PC-3 (cell line): ENCODE results near the gene MAT2B. TPM values are rescaled to one million over a fixed set of nuclear protein-coding genes. Genes with fewer than 3 reads are reported as not detected.

Experiments used
- ATAC-seq: fragments of 200-7000 bp; cut with Tn5 transposase; 2 replicates; pipeline ENCODE4 v1.9.1; 2020; ENCODE audit warnings: mild to moderate bottlenecking, moderate library complexity
- BruUV-seq: library from RNA; stranded (reverse); fragments of 400-500 nt; replicated peaks from 2 replicates; lab custom pipeline; 2021; lab: Mats Ljungman, UMichigan
- CTCF ChIA-PET: fragments of 300-600 bp; sonication (Branson Sonifier 250); formaldehyde crosslinking; loops from one replicate; lab custom pipeline; 2022; ENCODE audit warnings: antibody characterized with exemption; lab: Charles Lee
- POLR2A ChIA-PET: fragments of 300-600 bp; sonication (Branson Sonifier 250); formaldehyde crosslinking; loops from one replicate; lab custom pipeline; 2022; ENCODE audit warnings: antibody characterized with exemption; ENCODE audit not compliant: unreplicated experiment; lab: Charles Lee
- DNase-seq: peaks from one replicate; pipeline ENCODE4 v3.0.0-alpha.2; 2015
- H2AFZ ChIP-seq: fragments of 300-600 bp; sonication (generic); 2 replicates; pipeline ENCODE4 v1.6.0; 2016; ENCODE audit warnings: antibody characterized with exemption, low read length
- H3F3A ChIP-seq: fragments of 300-600 bp; sonication (generic); one replicate; pipeline ENCODE4 v1.6.0; 2017; ENCODE audit warnings: antibody characterized with exemption, low read length, control low read depth, mild to moderate bottlenecking; ENCODE audit not compliant: unreplicated experiment
- H3K27ac ChIP-seq: fragments of 300-600 bp; sonication (generic); 2 replicates; pipeline ENCODE4 v1.5.1; 2016; ENCODE audit warnings: mild to moderate bottlenecking, low read length
- H3K27me3 ChIP-seq: fragments of 300-600 bp; sonication (generic); 2 replicates; pipeline ENCODE4 v1.6.1; 2016; ENCODE audit warnings: low read length, mixed read lengths
- H3K36me3 ChIP-seq: fragments of 300-600 bp; sonication (generic); 2 replicates; pipeline ENCODE4 v1.6.1; 2016; ENCODE audit warnings: low read depth, mixed run types, low read length, mixed read lengths
- H3K4me1 ChIP-seq: fragments of 300-600 bp; sonication (generic); 2 replicates; pipeline ENCODE4 v1.5.1; 2016; ENCODE audit warnings: low read length; ENCODE audit not compliant: insufficient read depth
- H3K4me2 ChIP-seq: fragments of 300-600 bp; sonication (generic); 2 replicates; pipeline ENCODE4 v1.6.0; 2016; ENCODE audit warnings: low read length
- H3K4me3 ChIP-seq: fragments of 300-600 bp; sonication (generic); 2 replicates; pipeline ENCODE4 v1.5.1; 2016; ENCODE audit warnings: mild to moderate bottlenecking, low read length, mixed read lengths
- H3K79me2 ChIP-seq: fragments of 300-600 bp; sonication (generic); 2 replicates; pipeline ENCODE4 v1.6.1; 2017; ENCODE audit warnings: low read length, mixed read lengths
- H3K9ac ChIP-seq: fragments of 300-600 bp; sonication (generic); 2 replicates; pipeline ENCODE4 v1.6.0; 2016; ENCODE audit warnings: mild to moderate bottlenecking, low read length
- H3K9me2 ChIP-seq: fragments of 300-600 bp; sonication (generic); replicated peaks from 2 replicates; pipeline ENCODE4 v1.6.1; 2016; ENCODE audit warnings: mixed run types, low read length, mixed read lengths
- H3K9me3 ChIP-seq: fragments of 300-600 bp; sonication (generic); 2 replicates; pipeline ENCODE4 v1.6.1; 2016; ENCODE audit warnings: low read length, mixed read lengths
- H4K20me1 ChIP-seq: fragments of 300-600 bp; sonication (generic); 2 replicates; pipeline ENCODE4 v1.6.1; 2016; ENCODE audit warnings: low read length, mixed read lengths
- EZH2 ChIP-seq: fragments of 300-600 bp; sonication (generic); IDR thresholded peaks from one replicate; pipeline ENCODE4 v1.6.1; 2017; ENCODE audit warnings: antibody characterized with exemption, mild to moderate bottlenecking, low read length; ENCODE audit not compliant: unreplicated experiment
- EZH2phosphoT487 ChIP-seq: fragments of 300-600 bp; sonication (generic); IDR thresholded peaks from 2 replicates; pipeline ENCODE4 v1.6.1; 2018; ENCODE audit warnings: mild to moderate bottlenecking, antibody characterized with exemption, low read length, borderline replicate concordance
- intact Hi-C: fragments of 100-400 bp; cut with micrococcal nuclease; formaldehyde crosslinking; loops from 2 replicates; pipeline ENCODE4 v1.9.0; 2023
- total RNA-seq: library from RNA; depleted of rRNA; stranded (reverse); fragments of >200 nt; gene quantifications from 2 replicates; pipeline ENCODE4 v1.2.3, GENCODE V29; 2014
- TF ChIP-seq, protein P1 (sequence below): fragments of 300-600 bp; sonication (generic); conservative IDR thresholded peaks from 2 replicates; pipeline ENCODE4 v1.5.1; 2017; ENCODE audit warnings: antibody characterized with exemption, low read depth, mild to moderate bottlenecking, low read length

Gene MAT2B
- total RNA-seq, 1 experiment from 2014 or later = 24.3 TPM

DNA sequence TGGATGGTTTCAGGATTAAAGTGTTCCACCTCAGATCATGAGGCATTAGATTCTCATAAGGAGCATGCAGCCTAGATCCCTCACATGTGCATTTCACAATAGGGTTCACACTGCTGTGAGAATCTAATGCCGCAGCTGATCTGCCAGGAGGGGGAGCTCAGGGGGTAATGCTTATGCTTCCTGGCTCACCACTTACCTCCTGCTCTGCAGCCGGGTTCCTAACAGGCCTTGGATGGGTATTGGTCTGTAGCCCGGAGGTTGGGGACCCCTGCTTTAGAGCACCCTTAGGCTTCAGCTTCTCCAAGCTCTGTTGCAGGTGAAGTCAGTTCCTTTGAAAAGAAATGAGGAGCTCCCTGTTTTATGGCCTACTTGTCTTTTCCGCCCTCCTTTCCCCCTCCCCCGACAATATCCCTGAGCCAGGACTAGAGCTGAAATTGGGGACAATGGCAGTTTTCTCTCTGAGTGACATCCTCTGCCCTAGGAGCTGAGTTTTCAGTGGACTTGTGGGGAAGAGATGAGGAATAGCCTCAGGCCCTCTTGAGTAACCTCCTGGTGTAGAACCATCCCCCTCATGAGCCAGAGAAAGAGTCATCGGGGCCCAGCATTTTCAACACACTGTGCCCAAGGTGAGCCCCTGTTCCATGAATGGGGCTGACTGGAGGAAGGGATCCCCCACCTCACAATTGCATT lies 16.2 kb upstream of the MAT2B start:
- Histone ChIP-seq H3K27me3 (no peaks in the 10 kb centered on the region), H3K9me2 (no peaks in the 10 kb centered on the region), H3K36me3 (peaks cover 61% of the 10 kb centered on the region), H3F3A (no peaks in the 10 kb centered on the region), H3K27ac (no peak overlapping the region), H2AFZ (no peak overlapping the region), H3K4me2 (no peak overlapping the region), H3K9ac (no peak overlapping the region), H4K20me1 (no peaks in the 10 kb centered on the region), H3K4me1 (0 out of 2 replicates have a peak, but pooled peaks cover 3% of the 10 kb centered on the region), H3K4me3 (no peak overlapping the region), H3K9me3 (no peaks in the 10 kb centered on the region), H3K79me2 (no peaks in the 10 kb centered on the region; the same call in 1 of the 2 replicates)
- CTCF ChIA-PET = interaction anchor here (0.5 kb wide), 1 partner anchor 185 kb away, joined by 3 read pairs; no protein-coding TSS in a partner anchor
- peak; percentile 21 for DNase-seq
- TF ChIP-seq, protein P1, sequence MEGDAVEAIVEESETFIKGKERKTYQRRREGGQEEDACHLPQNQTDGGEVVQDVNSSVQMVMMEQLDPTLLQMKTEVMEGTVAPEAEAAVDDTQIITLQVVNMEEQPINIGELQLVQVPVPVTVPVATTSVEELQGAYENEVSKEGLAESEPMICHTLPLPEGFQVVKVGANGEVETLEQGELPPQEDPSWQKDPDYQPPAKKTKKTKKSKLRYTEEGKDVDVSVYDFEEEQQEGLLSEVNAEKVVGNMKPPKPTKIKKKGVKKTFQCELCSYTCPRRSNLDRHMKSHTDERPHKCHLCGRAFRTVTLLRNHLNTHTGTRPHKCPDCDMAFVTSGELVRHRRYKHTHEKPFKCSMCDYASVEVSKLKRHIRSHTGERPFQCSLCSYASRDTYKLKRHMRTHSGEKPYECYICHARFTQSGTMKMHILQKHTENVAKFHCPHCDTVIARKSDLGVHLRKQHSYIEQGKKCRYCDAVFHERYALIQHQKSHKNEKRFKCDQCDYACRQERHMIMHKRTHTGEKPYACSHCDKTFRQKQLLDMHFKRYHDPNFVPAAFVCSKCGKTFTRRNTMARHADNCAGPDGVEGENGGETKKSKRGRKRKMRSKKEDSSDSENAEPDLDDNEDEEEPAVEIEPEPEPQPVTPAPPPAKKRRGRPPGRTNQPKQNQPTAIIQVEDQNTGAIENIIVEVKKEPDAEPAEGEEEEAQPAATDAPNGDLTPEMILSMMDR = 0 out of 2 replicates have a peak, but pooled peaks have one; percentile 36
- no peak for TF ChIP-seq EZH2phosphoT487
- intact Hi-C loops = no loop called here
- ATAC-seq = peak; percentile 42; the same call in 1 of the 2 replicates
- POLR2A ChIA-PET = no interaction called here
- no TSS peak for BruUV-seq

DNA sequence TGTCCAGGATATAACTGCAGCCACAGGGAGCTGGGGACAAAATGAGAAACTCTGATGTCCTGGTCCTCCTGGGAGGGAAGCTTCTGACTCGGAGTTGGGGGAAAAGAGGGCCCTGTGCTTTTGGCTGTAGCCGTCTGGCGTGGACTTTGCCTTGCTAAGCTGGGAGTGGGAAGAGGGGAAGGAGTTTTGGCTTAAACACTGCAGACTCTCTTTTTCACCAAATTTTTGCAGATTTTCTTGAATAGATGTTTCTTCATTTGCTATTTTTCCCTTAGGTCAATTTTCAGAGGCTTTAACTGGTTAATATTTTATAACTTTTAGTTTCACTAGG lies 15.7 kb upstream of the MAT2B start:
- H4K20me1 ChIP-seq = no peaks in the 10 kb centered on the region
- H3K4me3 ChIP-seq = no peak overlapping the region
- no peak overlapping the region for H3K27ac ChIP-seq
- H3K36me3 ChIP-seq = peaks cover 56% of the 10 kb centered on the region
- H3K4me2 ChIP-seq = no peak overlapping the region
- H3K79me2 ChIP-seq = no peaks in the 10 kb centered on the region; the same call in 1 of the 2 replicates
- H3K4me1 ChIP-seq = 0 out of 2 replicates have a peak, but pooled peaks cover 3% of the 10 kb centered on the region
- no TSS peak for BruUV-seq
- POLR2A ChIA-PET = no interaction called here
- H3K9ac ChIP-seq = no peak overlapping the region
- CTCF ChIA-PET = no interaction called here
- H3K9me2 ChIP-seq = no peaks in the 10 kb centered on the region
- intact Hi-C loops = no loop called here
- no peak for DNase-seq
- no peak overlapping the region for H2AFZ ChIP-seq
- H3K9me3 ChIP-seq = no peaks in the 10 kb centered on the region
- no peaks in the 10 kb centered on the region for H3F3A ChIP-seq
- TF ChIP-seq, protein P1 = no peak
- TF ChIP-seq EZH2phosphoT487 (no peak), EZH2 (no peak)
- ATAC-seq = no peak
- H3K27me3 ChIP-seq = no peaks in the 10 kb centered on the region

DNA sequence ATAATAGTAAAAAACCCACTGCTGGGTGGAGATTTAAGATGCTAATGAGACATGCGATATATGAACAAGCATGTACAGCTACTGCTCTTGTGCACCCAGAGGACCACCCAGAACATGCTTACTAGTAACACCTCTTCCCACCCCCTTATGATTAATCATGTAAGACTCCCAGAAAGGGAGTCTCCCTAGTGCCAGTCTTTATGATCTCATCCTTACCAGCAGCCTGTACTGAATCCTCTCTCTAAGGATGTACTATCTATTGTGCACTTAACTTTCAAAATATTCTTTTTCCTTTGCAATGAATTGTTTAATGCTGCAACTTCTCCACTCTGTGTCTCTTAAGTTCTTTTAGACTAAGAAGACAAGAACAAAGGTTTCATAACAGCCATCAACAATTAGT lies 9.1 kb upstream of the MAT2B start:
- ATAC-seq (peak; percentile 54; the same call in 1 of the 2 replicates), DNase-seq (peak; percentile 19)
- H3K4me1 ChIP-seq = no peaks in the 10 kb centered on the region
- H3K9me3 ChIP-seq = no peaks in the 10 kb centered on the region
- POLR2A ChIA-PET = interaction anchor here (0.5 kb wide), 1 partner anchor 36 kb away, joined by 3 read pairs; the partner anchor contains the start of gene NUDCD2
- no peak overlapping the region for H3K4me2 ChIP-seq
- no peaks in the 10 kb centered on the region for H3F3A ChIP-seq
- no peak overlapping the region for H2AFZ ChIP-seq
- intact Hi-C loops = no loop called here
- no peaks in the 10 kb centered on the region for H3K9me2 ChIP-seq
- H4K20me1 ChIP-seq = no peaks in the 10 kb centered on the region
- no TSS peak for BruUV-seq
- no peaks in the 10 kb centered on the region for H3K27me3 ChIP-seq
- no peak overlapping the region for H3K27ac ChIP-seq
- peaks cover 16% of the 10 kb centered on the region for H3K36me3 ChIP-seq
- H3K79me2 ChIP-seq = no peaks in the 10 kb centered on the region
- no peak overlapping the region for H3K4me3 ChIP-seq
- TF ChIP-seq EZH2phosphoT487 = no peak
- TF ChIP-seq, protein P1 = no peak
- no peak for TF ChIP-seq EZH2
- no peak overlapping the region for H3K9ac ChIP-seq
- CTCF ChIA-PET = no interaction called here
